K562 (cell line): Measurements from ENCODE around the gene ARFGEF2.

ENCODE experiments used
- SMARCB1 ChIP-seq: IDR thresholded peaks from 2 replicates; pipeline ENCODE4 v1.6.1; 2011; ENCODE audit warnings: improper control_type of control experiment, low read depth; ENCODE audit not compliant: insufficient read length
- ZBTB8A ChIP-seq: fragments of 450-650 bp; IDR thresholded peaks from 2 replicates; pipeline ENCODE4 v1.6.1; 2018; ENCODE audit warnings: mild to moderate bottlenecking, moderate library complexity; ENCODE audit not compliant: partially characterized antibody

GRCh38 chr20:48984575-48985219 lies 63.2 kb downstream of the ARFGEF2 start:
- no peak for TF ChIP-seq SMARCB1
- no peak for TF ChIP-seq ZBTB8A
